Mesenchymal stem cell (in vitro differentiated cells and primary cell): ENCODE results near the gene MED27.

ENCODE experiments used
- DNase-seq: peaks from one replicate; pipeline ENCODE4 v3.0.0-alpha.2; 2013
- H2AFZ ChIP-seq: one replicate; pipeline ENCODE4 v1.6.1; 2013; ENCODE audit warnings: low read depth, mild to moderate bottlenecking, control low read depth, inconsistent platforms, low read length, moderate library complexity
- H2AK5ac ChIP-seq: 2 replicates; pipeline ENCODE4 v1.6.1; 2013; ENCODE audit warnings: low read length, moderate library complexity, mild to moderate bottlenecking, inconsistent platforms; ENCODE audit not compliant: severe bottlenecking
- H2BK120ac ChIP-seq: one replicate; pipeline ENCODE4 v1.6.1; 2013; ENCODE audit warnings: low read depth, mild to moderate bottlenecking, inconsistent platforms, low read length, moderate library complexity
- H2BK12ac ChIP-seq, 2 experiments: one replicate each; pipeline ENCODE4 v1.6.1; 2013; ENCODE audit warnings: inconsistent platforms in 2 of 2, low read length in 2 of 2, mild to moderate bottlenecking in 2 of 2, moderate library complexity in 2 of 2, control low read depth in 1 of 2
- H2BK15ac ChIP-seq: one replicate; pipeline ENCODE4 v1.6.1; 2013; ENCODE audit warnings: mild to moderate bottlenecking, low read depth, inconsistent platforms; ENCODE audit not compliant: poor library complexity, severe bottlenecking
- H2BK5ac ChIP-seq: 2 replicates; pipeline ENCODE4 v1.6.1; 2013; ENCODE audit warnings: low read depth, mild to moderate bottlenecking, low read length, control low read depth, inconsistent platforms; ENCODE audit not compliant: poor library complexity, severe bottlenecking
- H3K14ac ChIP-seq, 2 experiments: one replicate each; pipeline ENCODE4 v1.6.1; 2013; ENCODE audit warnings: inconsistent platforms in 2 of 2, low read length in 2 of 2, control low read depth in 1 of 2, mild to moderate bottlenecking in 1 of 2, moderate library complexity in 1 of 2
- H3K18ac ChIP-seq, 2 experiments: one replicate each; pipeline ENCODE4 v1.6.1; 2013; ENCODE audit warnings: inconsistent platforms in 2 of 2, low read length in 2 of 2, control low read depth in 1 of 2, low read depth in 1 of 2, mild to moderate bottlenecking in 1 of 2
- H3K23ac ChIP-seq, 2 experiments: one replicate each; pipeline ENCODE4 v1.6.1; 2013; ENCODE audit warnings: inconsistent platforms in 2 of 2, low read length in 2 of 2, mild to moderate bottlenecking in 2 of 2, moderate library complexity in 2 of 2, control low read depth in 1 of 2
- H3K27ac ChIP-seq: 2 replicates; pipeline ENCODE4 v1.5.1; 2013; ENCODE audit warnings: mild to moderate bottlenecking, moderate library complexity, low read length, control low read depth, inconsistent platforms; ENCODE audit not compliant: poor library complexity, severe bottlenecking
- H3K27me3 ChIP-seq, 2 experiments: 2 replicates each; pipeline versions ENCODE4 v1.6.1 to v1.7.0; 2013; ENCODE audit warnings: low read length in 2 of 2, mild to moderate bottlenecking in 2 of 2, moderate library complexity in 2 of 2, control low read depth in 1 of 2, inconsistent platforms in 1 of 2; ENCODE audit not compliant: control insufficient read depth in 1 of 2, insufficient read depth in 1 of 2
- H3K36me3 ChIP-seq, 2 experiments: 2 replicates each; pipeline versions ENCODE4 v1.6.1 to v1.7.0; 2013; ENCODE audit warnings: low read length in 2 of 2, control low read depth in 1 of 2, inconsistent platforms in 1 of 2, low read depth in 1 of 2, mild to moderate bottlenecking in 1 of 2; ENCODE audit not compliant: insufficient read depth in 2 of 2, control insufficient read depth in 1 of 2
- H3K4ac ChIP-seq, 2 experiments: one replicate each; pipeline ENCODE4 v1.6.1; 2013; ENCODE audit warnings: inconsistent platforms in 2 of 2, low read length in 2 of 2, mild to moderate bottlenecking in 2 of 2, moderate library complexity in 2 of 2, control low read depth in 1 of 2, low read depth in 1 of 2
- H3K4me1 ChIP-seq: 2 replicates; pipeline ENCODE4 v1.6.1; 2013; ENCODE audit warnings: low read depth, low read length, control low read depth; ENCODE audit not compliant: control insufficient read depth, insufficient read depth
- H3K4me2 ChIP-seq: 2 replicates; pipeline ENCODE4 v1.6.1; 2013; ENCODE audit warnings: low read length, mild to moderate bottlenecking, inconsistent platforms; ENCODE audit not compliant: poor library complexity, severe bottlenecking
- H3K4me3 ChIP-seq, 2 experiments: 2 replicates each; pipeline versions ENCODE4 v1.5.1 to v1.7.0; 2013; ENCODE audit warnings: low read length in 2 of 2, mild to moderate bottlenecking in 2 of 2, control low read depth in 1 of 2, low read depth in 1 of 2; ENCODE audit not compliant: insufficient read depth in 1 of 2
- H3K79me1 ChIP-seq: replicated peaks from 2 replicates; pipeline ENCODE4 v1.6.1; 2013; ENCODE audit warnings: mild to moderate bottlenecking, control low read depth, low read length, inconsistent platforms; ENCODE audit not compliant: poor library complexity, severe bottlenecking
- H3K9ac ChIP-seq: 2 replicates; pipeline ENCODE4 v1.7.0; 2013; ENCODE audit warnings: mild to moderate bottlenecking, low read length, moderate library complexity
- H3K9me3 ChIP-seq: 2 replicates; pipeline ENCODE4 v1.7.0; 2013; ENCODE audit warnings: mild to moderate bottlenecking, low read length; ENCODE audit not compliant: control insufficient read depth
- H4K8ac ChIP-seq: one replicate; pipeline ENCODE4 v1.6.1; 2013; ENCODE audit warnings: inconsistent platforms, mild to moderate bottlenecking, low read length, moderate library complexity
- H4K91ac ChIP-seq: one replicate; pipeline ENCODE4 v1.6.1; 2013; ENCODE audit warnings: mild to moderate bottlenecking, low read length, inconsistent platforms
- WGBS: methylation state at CpG from one replicate; pipeline ENCODE4 v1.1.7; 2013; ENCODE audit warnings: mixed read lengths; 5-methylcytosine and 5-hydroxymethylcytosine counted together

The MED27 gene

DNA sequence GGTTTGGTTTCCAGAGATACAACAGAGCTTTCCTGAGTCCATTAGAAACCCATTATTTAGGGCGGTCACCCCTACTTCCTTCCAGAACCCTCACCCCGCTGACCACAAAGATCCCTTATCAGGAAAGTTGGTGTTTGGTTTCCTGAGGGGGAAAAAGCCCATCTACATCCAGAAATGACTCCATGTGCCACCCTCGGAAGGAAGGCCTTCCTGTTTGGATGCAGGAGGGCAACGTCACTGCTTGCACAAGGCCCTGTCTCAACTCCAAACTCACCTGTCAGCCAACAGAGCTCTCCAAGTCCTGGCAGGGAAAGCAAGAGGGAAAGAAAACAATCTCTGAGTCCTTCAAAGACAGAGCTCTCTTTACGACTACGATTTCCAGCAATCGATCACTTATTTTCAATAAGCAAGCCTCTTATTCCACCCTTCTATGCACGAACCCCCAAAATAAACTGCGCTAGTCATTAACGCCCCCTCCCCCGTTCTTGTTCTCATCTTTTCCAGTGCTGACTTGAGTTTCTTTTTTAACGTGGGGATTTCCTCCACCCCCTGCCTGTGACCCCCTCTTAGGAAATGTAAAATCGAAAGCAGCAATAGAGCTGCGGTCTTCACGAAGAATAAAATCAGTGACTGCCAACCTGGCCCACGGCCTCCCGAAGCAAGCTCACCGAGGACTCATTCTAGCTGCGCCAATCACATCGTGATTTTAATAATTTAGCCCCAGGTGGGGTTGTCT is 46.4 kb upstream of the MED27 start:
- no peak overlapping the region for H3K14ac ChIP-seq
- no peak overlapping the region for H4K91ac ChIP-seq

DNA sequence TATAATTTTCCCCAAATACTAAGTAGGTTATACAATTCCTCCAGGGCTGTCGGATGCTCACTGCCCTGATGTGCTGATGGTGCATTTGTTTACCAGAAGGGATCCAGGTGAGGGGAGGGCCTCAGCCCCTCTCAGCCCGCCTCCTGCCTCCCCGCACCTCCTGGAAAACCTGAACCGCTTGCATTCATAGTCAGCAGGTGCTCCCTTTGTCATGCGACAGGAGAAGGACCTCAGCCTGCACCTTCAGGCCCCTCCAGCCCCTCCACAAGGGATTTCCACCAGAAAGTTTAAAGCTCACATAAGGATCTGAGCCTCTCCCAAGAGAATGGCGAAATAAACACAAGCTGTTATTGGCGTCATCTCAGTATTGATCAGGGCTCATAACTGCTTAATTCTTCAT is 45.7 kb upstream of the MED27 start:
- WGBS = 39% methylated on average over 7 of the region's 7 CpGs
- Histone ChIP-seq H3K4me1 (no peaks in the 10 kb centered on the region), H2BK5ac (no peak overlapping the region)

More for the DNA sequence above, 46.4 kb upstream of the MED27 start:
- Histone ChIP-seq H3K4me3 (peak overlapping the region in 1 of 2 experiments; percentile 42), H3K4ac (no peak overlapping the region), H3K18ac (no peak overlapping the region), H3K79me1 (no peaks in the 10 kb centered on the region), H3K9ac (no peak overlapping the region), H2BK15ac (no peak overlapping the region), H3K36me3 (no peaks in the 10 kb centered on the region), H2BK12ac (no peak overlapping the region), H3K4me1 (no peaks in the 10 kb centered on the region), H3K9me3 (no peaks in the 10 kb centered on the region), H3K4me2 (no peak overlapping the region), H4K8ac (no peak overlapping the region), H3K23ac (no peak overlapping the region), H3K27ac (no peak overlapping the region), H2BK5ac (no peak overlapping the region), H3K27me3 (peaks cover 70 to 97% of the 10 kb centered on the region in 2 experiments), H2AK5ac (no peak overlapping the region), H2AFZ (no peak overlapping the region), H2BK120ac (no peak overlapping the region)
- DNase-seq = no peak
- WGBS = 75% methylated on average over 19 of the region's 20 CpGs

DNA sequence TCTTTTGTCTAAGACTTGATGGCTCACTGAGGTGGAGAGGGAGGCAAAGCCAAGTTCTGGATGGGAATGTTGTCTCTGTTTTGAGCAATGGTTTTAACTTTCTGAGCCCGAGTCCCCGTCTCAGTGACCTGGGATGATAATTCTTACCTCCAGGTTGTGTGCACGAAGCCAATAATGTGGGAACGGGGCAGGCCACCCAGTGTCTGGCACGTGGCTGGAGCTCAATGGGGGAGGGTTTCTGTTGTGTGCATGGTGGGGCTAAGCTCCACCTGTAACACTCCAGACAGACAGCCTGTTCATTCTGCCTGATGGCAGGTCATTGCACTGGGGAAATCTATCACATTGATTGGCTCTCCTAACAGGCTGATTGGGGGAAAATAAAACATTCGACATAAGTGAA is 45.1 kb upstream of the MED27 start:
- WGBS = 69% methylated on average over 6 of the region's 6 CpGs
- Histone ChIP-seq H2BK5ac (no peak overlapping the region), H3K9me3 (no peaks in the 10 kb centered on the region), H3K27me3 (peaks cover 70 to 97% of the 10 kb centered on the region in 2 experiments), H3K4me1 (no peaks in the 10 kb centered on the region), H3K36me3 (no peaks in the 10 kb centered on the region), H3K4me2 (no peak overlapping the region), H3K4me3 (no peak overlapping the region), H4K8ac (no peak overlapping the region), H3K27ac (no peak overlapping the region), H2AFZ (no peak overlapping the region), H2BK15ac (no peak overlapping the region), H2AK5ac (no peak overlapping the region), H3K23ac (no peak overlapping the region), H3K4ac (no peak overlapping the region), H3K9ac (no peak overlapping the region), H3K14ac (no peak overlapping the region), H2BK12ac (no peak overlapping the region), H3K79me1 (no peaks in the 10 kb centered on the region), H2BK120ac (no peak overlapping the region), H4K91ac (no peak overlapping the region), H3K18ac (no peak overlapping the region)
- DNase-seq = no peak

More for the DNA sequence above, 45.7 kb upstream of the MED27 start:
- Histone ChIP-seq H2AK5ac (no peak overlapping the region), H3K4me2 (no peak overlapping the region), H3K4me3 (no peak overlapping the region), H3K9ac (no peak overlapping the region), H3K4ac (no peak overlapping the region), H3K36me3 (no peaks in the 10 kb centered on the region), H3K79me1 (no peaks in the 10 kb centered on the region), H2BK120ac (no peak overlapping the region), H3K9me3 (no peaks in the 10 kb centered on the region), H3K14ac (no peak overlapping the region), H2BK15ac (no peak overlapping the region), H4K91ac (no peak overlapping the region), H3K23ac (no peak overlapping the region), H3K18ac (no peak overlapping the region), H3K27ac (no peak overlapping the region), H3K27me3 (peaks cover 67 to 97% of the 10 kb centered on the region in 2 experiments), H2BK12ac (no peak overlapping the region), H4K8ac (no peak overlapping the region), H2AFZ (no peak overlapping the region)
- no peak for DNase-seq

DNA sequence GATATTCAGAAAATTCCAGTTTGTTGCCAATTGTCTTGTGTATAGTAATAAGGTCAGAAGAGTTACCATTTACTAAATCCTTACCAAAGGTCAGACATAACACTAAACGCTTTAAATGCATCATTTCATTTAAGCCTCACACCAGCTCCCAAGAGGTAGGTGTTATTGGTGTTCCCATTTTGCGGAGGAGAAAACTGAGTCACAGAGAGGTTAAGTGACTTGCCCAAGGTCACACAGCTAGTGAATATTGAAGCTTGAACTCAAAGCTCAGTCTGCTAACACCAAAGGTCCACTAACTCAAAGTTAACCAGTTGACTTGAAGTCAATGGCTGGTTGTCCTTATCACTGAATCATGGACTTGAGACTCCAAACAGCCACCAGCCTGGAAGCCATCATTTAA is 41.4 kb upstream of the MED27 start:
- DNase-seq = no peak
- no peak overlapping the region for H3K27ac ChIP-seq
- no peak overlapping the region for H2BK15ac ChIP-seq
- no peak overlapping the region for H3K4me2 ChIP-seq
- H2AK5ac ChIP-seq = no peak overlapping the region
- peaks cover 7% of the 10 kb centered on the region for H3K9me3 ChIP-seq
- H2BK5ac ChIP-seq = no peak overlapping the region
- 100% methylated on average over 1 of the region's 2 CpGs for WGBS
- H4K8ac ChIP-seq = no peak overlapping the region
- no peak overlapping the region for H3K18ac ChIP-seq
- no peak overlapping the region for H4K91ac ChIP-seq
- no peak overlapping the region for H2BK12ac ChIP-seq
- H3K4me1 ChIP-seq = no peaks in the 10 kb centered on the region
- no peak overlapping the region for H3K9ac ChIP-seq
- H3K36me3 ChIP-seq = no peaks in the 10 kb centered on the region
- no peaks in the 10 kb centered on the region for H3K79me1 ChIP-seq
- no peak overlapping the region for H3K14ac ChIP-seq
- no peak overlapping the region for H2AFZ ChIP-seq
- H3K4me3 ChIP-seq = no peak overlapping the region
- H3K27me3 ChIP-seq = peaks cover 76 to 97% of the 10 kb centered on the region in 2 experiments
- H3K23ac ChIP-seq = no peak overlapping the region
- no peak overlapping the region for H2BK120ac ChIP-seq
- no peak overlapping the region for H3K4ac ChIP-seq
